ENCODE results near the gene PTBP1.

Gene PTBP1

DNA sequence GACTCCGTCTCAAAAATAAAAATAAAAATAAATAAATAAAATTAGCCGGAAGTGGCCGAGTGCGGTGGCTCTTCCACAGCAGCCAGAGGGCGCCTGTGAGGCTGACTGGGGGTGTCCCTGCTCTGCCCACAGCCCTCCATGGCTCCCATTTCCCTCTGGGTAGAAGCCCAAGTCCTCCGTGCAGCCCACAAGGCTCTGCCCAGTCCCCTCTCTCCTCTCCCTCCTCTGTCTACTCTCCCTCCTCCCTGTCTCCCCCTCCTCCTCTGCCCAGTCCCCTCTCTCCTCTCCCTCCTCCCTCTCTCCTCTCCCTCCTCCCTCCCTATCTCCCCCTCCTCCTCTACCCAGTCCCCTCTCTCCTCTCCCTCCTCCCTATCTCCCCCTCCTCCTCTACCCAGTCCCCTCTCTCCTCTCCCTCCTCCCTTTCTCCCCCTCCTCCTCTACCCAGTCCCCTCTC, 25.9 kb upstream of the PTBP1 start:
- in situ Hi-C loops (cut with MboI; ENCODE audit: low pct_unique_long_range_greater_than_20kb, low sequenced_read_pairs) = no loop called here

DNA sequence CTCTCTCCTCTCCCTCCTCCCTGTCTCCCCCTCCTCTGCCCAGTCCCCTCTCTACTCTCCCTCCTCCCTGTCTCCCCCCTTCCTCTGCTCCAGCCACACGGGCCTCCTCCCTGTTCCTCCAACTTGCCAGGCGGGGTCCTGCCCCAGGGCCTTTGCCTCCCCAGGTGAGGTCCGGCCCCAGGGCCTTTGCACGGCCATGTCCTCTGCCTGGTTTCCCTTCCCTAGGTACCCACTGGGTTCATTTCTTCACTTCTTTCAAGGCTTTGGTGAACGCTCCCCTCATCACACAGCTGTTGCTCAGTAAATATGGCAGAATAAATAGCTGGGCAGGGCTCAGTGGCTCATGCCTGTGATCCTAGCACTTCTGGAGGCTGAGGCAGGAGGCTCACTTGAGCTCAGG, 25.2 kb upstream of the PTBP1 start:
- in situ Hi-C loops (cut with MboI; ENCODE audit: low pct_unique_long_range_greater_than_20kb, low sequenced_read_pairs) = no loop called here
- DNase-seq = no peak

More for the DNA sequence above, 25.9 kb upstream of the PTBP1 start:
- peak; percentile 58 for DNase-seq

DNA sequence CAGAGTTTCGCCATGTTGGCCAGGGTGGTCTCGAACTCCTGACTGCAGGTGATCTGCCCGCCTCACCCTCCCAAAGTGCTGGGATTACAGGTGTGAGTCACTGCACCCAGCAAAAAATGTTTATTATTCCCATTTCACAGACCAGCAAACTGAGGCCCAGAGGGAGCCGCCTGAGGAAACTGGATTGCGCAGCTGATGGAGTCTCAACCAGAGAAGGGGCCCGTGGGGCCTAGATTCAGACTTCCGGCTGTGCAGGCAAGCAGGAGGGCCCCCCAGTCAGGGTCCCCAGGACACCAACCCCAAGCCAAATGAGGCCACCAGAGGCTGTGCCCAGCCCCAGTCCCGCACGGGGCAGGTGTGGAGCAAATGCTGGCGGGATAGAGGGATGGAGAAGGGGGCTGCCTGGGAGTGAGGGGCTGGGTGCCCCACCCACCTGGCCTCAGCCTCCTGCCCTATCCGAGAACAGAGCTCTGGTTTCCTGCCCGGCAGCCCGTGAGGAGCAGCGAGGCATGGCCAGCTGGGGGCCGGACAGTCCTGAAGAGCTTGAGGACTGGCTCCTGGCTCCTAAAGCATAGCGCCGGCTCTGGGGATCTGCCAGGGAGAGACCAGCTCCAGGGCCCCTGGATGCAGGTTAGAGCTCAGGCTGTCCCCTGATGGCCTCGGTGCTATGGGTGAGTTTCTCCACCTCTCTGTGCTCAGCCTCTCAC, 24.4 kb upstream of the PTBP1 start:
- in situ Hi-C loops (cut with MboI; ENCODE audit: low pct_unique_long_range_greater_than_20kb, low sequenced_read_pairs) = no loop called here
- DNase-seq = no peak

DNA sequence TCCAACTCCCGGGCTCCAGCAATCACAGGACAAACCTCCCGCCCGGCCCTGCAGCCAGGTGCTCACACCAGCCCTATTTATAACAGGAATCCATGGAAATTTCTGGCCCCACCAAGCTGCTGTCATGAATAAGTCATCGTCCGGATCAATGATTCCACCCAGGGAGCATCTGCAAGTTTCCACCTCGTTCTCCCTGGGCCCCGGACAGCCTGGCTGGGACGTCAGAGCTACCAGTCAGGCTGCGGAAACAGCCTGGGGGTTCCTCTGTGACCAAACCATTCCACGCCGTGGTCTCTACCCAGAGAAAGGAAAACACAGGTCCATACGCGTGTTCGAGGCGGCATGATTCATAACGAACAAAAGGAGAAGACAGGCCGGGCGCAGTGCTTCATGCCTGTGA, 20.7 kb upstream of the PTBP1 start:
- DNase-seq = no peak
- in situ Hi-C loops (cut with MboI; ENCODE audit: low pct_unique_long_range_greater_than_20kb, low sequenced_read_pairs) = no loop called here

DNA sequence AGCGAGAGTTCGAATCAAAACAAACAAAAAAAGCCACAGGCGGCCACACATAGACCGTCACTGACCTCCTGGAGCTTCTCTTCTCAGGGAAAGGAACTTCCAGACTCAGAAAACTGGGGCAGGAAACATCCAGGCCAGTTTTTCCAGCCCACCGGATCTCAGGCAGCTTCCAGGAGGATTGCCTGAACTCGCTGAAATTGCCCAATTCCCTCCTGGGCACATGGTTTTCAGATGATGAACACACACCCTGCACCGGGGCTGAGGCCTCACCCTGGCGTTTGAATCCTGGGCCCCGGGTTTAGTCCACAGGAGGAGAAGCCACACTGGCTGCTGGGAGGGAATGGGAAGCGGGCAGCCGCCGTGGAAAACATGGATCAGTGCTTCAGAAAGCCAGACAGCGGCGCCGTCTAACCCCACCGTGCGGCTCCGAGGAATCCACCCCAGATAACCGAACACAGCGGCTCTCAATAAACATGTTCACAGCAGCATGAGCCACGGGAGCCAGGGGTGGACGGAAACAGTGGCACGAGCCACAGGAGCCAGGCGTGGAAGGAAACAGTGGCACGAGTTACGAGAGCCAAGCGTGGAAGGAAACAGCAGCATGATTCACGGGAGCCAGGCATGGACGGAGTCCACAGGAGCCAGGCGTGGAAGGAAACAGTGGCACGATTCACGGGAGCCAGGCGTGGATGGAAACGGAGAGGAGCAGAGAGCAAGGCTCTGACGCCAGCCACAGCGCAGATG, 18.2 kb upstream of the PTBP1 start:
- no peak for DNase-seq
- in situ Hi-C loops (cut with MboI; ENCODE audit: low pct_unique_long_range_greater_than_20kb, low sequenced_read_pairs) = no loop called here

DNA sequence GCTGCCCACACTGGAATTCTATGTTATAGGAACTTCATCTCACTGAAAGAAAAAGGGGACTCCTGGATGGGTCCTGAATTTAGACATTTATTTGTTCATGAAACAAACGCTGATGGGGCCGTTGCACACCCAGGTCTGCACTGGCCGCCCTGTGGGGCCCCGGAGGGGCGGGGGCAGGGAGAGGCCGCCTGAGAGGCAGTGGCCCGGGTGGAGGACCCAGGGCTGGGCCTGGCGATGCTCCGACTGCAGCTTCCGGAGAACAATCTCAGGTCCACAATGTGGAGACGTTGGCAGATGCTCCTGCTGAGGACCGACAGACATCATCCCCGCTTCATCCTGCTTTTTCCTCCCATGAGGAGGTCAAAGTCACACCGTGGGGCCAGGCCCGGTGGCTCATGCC, 16.3 kb upstream of the PTBP1 start:
- DNase-seq = no peak

DNA sequence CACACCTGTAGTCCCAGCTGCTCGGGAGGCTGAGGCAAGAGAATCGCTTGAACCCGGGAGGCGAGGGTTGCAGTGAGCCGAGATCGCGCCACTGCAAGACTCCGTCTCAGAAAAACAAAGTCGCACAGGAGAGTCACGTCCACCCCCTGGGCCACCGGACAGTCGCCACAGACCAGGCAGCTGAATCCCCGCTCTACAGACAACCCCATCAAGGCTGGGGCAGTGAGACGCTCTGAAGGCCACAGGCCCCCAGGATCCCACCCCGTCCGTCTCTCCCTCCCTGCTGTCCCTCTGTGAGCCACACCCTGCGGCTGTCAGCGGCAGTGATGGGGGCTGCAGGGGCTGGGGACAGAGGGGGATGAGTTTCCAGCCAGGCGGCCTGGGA, 15.5 kb upstream of the PTBP1 start:
- no peak for DNase-seq

More for the DNA sequence above, 16.3 kb upstream of the PTBP1 start:
- in situ Hi-C loops (cut with MboI; ENCODE audit: low pct_unique_long_range_greater_than_20kb, low sequenced_read_pairs) = no loop called here

DNA sequence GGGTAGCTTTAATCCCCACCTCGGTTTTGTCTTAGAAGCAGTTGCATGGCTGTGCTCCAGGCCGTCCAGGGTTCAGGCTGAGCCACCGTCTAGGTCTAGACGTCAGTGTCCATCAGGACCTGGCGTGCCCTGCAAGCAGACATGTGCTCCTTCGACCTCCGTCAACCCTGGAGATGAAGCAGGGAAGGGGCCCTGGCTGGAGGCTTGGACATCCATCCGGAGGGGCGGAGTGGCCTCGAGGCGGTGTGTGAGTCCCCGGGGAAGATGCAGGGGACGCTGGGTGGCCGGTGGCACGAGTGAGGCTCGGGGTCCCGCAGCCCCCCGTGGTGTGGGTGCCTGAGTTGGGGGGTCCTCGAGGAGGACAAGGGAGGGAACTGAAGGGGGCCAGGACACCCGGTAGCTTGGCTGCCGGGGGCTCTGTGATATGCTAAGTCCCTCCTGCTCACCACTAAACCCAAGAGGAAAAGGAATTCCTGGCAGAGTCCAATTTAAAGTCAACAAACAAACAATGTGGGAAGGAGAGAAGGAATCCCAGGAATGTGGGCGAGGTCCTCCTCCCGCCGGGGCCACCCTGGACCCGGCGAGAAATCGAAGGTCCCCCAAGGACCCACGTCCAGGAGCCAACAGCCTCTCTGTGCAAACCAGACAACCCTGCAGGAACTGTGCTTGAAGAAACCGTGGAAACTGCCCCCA, 14.9 kb upstream of the PTBP1 start:
- DNase-seq = no peak
- in situ Hi-C loops (cut with MboI; ENCODE audit: low pct_unique_long_range_greater_than_20kb, low sequenced_read_pairs) = no loop called here

More for the DNA sequence above, 15.5 kb upstream of the PTBP1 start:
- in situ Hi-C loops (cut with MboI; ENCODE audit: low pct_unique_long_range_greater_than_20kb, low sequenced_read_pairs) = no loop called here

DNA sequence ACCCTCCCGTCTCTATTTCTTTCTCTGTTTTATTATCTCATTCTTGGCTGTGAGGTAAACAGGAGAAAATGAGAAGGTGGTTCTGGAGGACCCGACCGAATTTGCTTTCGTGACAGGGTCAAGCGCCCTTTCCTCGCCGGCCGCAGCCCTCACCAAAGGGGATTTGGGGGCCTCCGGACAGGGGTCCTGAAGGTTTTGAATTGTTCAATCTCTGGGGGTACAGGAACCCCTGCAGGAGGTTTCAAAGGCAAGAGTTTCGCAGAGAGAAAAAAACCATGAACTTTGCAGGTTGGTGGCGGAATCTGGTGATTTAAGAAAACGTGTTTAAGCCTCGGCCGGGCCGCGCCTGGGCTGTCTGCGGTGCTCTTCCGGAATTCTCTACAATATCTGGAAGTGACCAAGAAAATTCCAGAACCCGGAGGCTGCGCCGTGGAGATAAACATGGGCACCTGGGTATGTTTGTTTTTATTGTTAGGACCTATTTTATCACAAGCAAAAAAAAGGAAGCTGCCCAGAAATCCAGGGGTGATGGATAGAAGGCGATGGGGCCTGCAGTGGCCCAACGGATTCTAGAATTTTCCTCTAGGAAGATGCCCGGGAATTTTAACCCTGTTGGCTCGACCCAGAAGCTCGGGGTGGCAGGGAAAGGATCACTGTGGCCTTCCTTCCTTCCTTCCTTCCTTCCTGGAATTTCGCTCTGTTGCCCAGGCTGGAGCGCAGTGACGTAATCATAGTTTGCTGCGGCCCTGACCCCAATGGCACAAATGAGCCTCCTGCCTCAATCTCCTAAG, 14.2 kb upstream of the PTBP1 start:
- in situ Hi-C loops (cut with MboI; ENCODE audit: low pct_unique_long_range_greater_than_20kb, low sequenced_read_pairs) = no loop called here
- no peak for DNase-seq

DNA sequence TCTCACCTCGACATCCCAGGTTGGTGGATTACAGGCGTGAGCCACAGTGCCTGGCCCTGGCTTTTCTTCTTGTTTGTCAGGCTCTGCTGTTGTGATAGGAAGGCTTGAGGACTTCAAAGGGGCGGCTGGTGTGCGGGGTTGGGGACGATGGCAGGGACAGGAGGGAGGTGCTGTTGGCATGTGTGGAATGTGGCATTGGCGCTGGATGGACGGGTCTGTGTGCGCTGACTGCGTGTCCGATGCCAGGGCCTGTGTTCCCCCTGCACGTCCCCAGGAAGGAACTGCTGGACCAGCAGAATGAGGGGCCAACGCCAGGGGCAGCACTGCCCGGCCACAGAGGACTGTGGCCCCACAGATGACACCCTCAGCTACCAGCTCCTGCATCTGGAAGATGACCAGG, 12.7 kb upstream of the PTBP1 start:
- in situ Hi-C loops (cut with MboI; ENCODE audit: low pct_unique_long_range_greater_than_20kb, low sequenced_read_pairs) = no loop called here
- no peak for DNase-seq

DNA sequence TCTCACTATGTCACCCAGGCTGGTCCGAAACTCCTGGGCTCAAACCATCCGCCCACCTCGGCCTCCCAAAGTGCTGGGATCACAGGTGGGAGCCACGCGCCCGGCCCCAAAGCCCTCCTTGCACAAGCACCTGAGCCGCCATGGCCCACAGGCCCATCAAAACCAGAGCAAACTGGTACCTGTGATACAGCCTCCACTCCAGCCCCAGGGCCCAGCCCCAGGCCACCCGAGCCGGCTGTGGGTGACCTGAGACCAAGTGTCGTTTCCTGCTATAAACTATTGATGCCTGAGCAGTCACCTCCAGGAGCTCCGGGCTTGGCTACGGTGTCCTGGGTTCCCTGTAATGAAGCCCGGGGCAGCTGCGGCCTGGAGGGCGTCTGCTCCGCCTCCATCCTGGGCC, 9.7 kb upstream of the PTBP1 start:
- in situ Hi-C loops (cut with MboI; ENCODE audit: low pct_unique_long_range_greater_than_20kb, low sequenced_read_pairs) = no loop called here

DNA sequence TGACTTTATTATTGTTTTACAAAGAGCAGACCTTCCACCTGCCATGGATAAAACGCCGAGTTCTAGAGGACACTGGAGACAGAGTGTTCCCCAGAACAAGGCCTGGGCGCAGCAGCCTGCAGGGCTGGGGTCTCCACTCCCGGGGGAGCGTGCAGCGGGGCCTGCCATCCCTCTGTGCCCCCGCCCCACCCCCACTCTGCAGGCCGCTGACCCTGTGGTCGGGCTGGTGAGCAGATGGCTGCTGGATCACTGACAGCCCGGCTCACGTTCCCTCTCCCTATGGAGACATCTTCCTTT, 8.6 kb upstream of the PTBP1 start:
- DNase-seq = no peak
- in situ Hi-C loops (cut with MboI; ENCODE audit: low pct_unique_long_range_greater_than_20kb, low sequenced_read_pairs) = no loop called here

More for the DNA sequence above, 9.7 kb upstream of the PTBP1 start:
- no peak for DNase-seq

DNA sequence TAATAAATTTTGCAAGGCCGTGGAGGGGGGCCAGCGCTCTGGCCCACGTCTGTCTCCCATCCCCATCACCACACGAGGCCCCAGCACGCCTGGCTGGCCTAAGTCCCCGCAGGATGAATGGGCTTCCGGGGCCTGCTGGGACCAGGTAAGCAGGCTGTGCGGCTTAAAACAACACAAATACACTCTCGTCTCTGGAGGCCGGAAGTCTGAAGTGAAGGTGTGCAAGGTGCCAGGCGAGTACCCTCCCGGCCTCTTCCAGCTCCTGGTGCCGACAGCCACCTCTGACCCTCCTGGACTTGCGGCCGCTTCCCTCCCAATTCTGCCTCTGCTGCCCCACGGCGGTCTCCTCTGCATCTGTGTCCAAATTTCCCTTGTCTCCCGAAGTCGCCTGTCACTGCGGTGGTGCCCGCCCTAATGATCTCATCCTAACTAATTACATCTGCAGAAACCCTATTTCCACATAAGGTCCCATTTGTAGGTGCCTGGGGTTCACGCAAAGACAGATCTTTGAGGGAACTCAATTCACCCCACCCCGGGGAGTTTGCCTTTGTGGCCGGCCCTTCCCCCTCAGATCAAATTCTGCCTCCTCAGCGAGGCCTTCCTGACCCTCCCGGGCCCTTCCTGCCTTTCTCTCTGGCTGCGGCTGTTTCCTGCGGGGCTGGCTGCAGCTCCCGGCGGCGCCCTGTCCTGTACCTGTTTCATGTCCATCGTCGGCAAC, 8.1 kb upstream of the PTBP1 start:
- no peak for DNase-seq
- in situ Hi-C loops (cut with MboI; ENCODE audit: low pct_unique_long_range_greater_than_20kb, low sequenced_read_pairs) = no loop called here

DNA sequence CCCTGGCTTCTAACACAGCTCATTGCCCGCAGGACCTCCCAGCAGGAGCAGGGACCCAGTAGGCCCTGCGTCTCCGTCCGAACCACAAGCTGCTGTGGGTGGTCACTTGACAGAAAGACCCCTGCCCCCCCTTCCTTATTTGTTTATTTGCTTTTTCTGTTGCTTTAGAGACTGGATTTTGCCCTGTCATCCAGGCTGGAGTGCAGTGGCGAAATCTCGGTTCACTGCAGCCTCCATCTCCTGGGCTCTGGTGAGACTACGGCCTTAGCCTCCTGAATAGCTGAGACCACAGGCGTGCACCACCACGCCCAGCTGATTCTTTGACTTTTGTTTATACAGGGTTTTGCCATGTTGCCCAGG, 7.6 kb upstream of the PTBP1 start:
- in situ Hi-C loops (cut with MboI; ENCODE audit: low pct_unique_long_range_greater_than_20kb, low sequenced_read_pairs) = no loop called here
- no peak for DNase-seq

DNA sequence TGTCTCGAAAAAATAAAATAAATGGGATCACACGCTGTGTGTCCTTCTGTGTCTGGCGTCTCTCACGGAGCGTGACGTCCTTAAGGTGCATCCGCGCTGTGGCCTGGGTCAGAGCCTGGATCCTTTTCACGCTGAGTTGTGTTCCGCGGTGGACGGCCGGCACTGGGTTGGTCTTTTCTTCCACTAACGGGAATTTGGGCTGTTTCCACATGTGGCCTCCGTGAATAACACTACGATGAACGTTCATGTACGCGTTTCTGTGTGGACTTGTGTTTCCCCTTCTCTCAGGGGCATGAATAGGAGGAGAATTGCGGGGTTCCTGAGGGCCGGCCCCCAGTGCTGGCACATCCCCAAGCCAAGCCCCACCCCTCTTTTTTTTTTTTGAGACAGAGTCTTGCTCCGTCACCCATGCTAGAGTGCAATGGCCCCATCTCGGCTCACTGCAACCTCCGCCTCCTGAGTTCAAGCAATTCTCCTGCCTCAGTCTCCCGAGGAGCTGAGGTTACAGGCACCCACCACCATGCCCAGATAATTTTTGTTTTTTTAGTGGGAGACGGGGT, 6.2 kb upstream of the PTBP1 start:
- DNase-seq = no peak
- in situ Hi-C loops (cut with MboI; ENCODE audit: low pct_unique_long_range_greater_than_20kb, low sequenced_read_pairs) = no loop called here

DNA sequence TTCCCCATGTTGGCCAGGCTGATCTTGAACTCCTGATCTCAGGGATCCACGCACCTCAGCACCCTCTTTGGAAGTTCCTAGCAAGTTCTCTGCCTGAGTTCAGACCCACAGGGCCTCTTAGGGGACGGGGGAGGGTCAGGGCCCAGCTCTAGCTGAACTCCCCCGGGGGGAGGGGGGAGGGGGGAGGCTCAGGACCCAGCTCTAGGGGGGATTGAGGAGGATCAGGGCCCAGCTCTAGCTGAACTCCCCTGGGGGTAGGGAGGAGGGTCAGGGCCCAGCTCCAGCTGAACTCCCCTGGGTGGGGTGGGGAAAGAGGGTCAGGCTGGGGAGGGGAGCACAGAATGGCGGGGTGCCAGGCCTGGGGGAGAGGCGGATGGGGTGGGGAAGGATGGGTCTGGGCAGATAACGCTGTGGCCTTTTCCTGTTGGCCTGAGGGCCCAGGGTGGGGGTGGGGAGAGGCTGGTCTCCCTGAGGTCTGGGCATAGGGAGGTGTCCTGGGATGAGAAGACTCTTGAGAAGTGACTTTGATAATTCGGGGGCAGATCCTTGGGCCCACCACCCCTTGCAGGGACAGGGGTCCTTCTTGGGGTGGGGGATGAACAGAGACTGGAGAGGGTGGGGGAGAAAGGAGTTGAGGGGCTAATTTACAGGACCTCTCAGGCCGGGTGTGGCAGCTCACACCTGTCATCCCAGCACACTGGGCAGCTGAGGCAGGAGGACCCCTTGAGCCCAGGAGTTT, 5.5 kb upstream of the PTBP1 start:
- DNase-seq = no peak
- in situ Hi-C loops (cut with MboI; ENCODE audit: low pct_unique_long_range_greater_than_20kb, low sequenced_read_pairs) = no loop called here

DNA sequence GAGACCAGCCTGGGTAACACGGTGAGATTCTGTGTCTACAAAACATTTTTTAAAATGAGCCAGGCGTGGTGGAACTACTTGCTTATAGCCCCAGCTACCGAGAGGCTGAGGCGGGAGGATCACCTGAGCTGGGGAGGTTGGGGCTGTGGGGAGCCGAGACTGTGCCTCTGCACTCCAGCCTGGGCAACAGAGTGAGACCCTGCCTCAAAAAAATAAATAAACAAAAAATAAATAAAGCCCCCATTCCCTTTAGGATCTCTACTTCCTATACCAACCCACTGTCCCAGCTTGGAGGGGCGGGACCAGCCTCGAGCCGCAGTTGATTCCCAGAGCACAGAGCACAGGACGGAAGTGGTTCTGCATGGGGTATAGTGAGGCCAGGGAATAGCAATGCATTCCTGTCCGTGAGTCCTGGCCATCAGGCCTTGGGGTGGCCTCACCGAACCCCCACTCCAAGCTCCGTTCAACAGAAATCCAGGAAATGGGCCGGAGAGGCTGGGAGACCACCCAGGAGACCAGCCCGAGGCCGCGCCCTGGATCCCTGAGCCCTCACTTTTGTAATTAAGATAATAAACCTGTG, 4.9 kb upstream of the PTBP1 start:
- no peak for DNase-seq
- in situ Hi-C loops (cut with MboI; ENCODE audit: low pct_unique_long_range_greater_than_20kb, low sequenced_read_pairs) = no loop called here

DNA sequence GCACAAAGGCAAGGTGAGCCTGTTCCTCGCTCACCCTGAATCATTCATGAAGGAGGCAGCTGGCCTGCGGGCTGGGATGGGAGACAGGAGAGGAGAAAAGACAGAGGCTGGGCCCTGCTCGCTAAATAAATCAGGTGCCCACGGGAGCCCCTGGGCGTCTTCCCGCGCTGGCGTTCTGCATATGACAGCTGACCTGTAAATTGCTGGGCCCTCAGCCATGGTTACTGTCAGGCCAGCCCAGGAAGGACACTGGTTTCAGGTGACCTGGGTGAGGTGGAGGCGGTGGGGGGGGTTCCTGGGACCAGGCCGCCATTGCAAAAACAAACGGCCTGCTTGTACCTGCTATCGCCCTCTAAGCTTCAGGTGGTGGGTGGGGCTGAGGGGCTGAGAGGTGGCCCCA, 3.4 kb upstream of the PTBP1 start:
- in situ Hi-C loops (cut with MboI; ENCODE audit: low pct_unique_long_range_greater_than_20kb, low sequenced_read_pairs) = no loop called here
- no peak for DNase-seq
